ENCODE measurements around the gene GRPEL1.

Gene GRPEL1

DNA sequence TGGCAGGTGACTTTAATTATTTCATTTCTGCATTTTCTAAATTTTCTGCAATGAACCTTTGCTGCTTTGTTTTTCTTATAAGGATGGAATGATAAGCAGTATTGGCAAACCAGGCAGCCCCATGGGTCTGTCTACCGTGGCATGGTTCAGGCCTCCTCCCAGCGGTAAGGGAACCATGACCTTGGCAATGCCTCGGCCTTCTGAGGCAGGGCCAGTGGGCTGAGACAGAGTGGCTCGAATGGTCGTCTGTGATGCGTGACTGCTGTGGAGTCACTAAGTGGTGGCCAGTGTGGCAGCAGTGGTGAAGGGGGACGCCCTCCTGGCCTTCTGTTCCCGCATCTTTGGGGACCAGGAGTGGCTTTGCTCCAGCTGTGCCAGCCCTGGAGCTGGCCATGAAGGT, 43.6 kb upstream of the GRPEL1 start:
- H2BK120ac ChIP-seq (ENCODE audit: low read depth, low read length): no peak overlapping the region
- H3K79me1 ChIP-seq (replicated peaks; ENCODE audit: low read length, poor library complexity, severe bottlenecking): no peaks in the 10 kb centered on the region
- H3K9ac ChIP-seq (ENCODE audit: low read length): no peak overlapping the region
- H3K9me3 ChIP-seq (ENCODE audit: control insufficient read depth, low read length): no peaks in the 10 kb centered on the region
- no peak overlapping the region for H4K91ac ChIP-seq (ENCODE audit: low read length)
- peaks cover 7 to 15% of the 10 kb centered on the region in 2 experiments for H3K27me3 ChIP-seq (ENCODE audit: control insufficient read depth in 1 of 2, insufficient read depth in 1 of 2, low read length in 2 of 2)
- WGBS: 87% methylated on average over 8 of the region's 8 CpGs
- no peak overlapping the region for H2AFZ ChIP-seq (ENCODE audit: low read depth, low read length)
- no peak overlapping the region for H4K8ac ChIP-seq (ENCODE audit: low read length)
- H2BK5ac ChIP-seq (ENCODE audit: low read depth, low read length, poor library complexity, severe bottlenecking): no peak overlapping the region
- no peak overlapping the region for H3K4me3 ChIP-seq (ENCODE audit: insufficient read depth in 1 of 2, low read depth in 1 of 2, low read length in 2 of 2)
- DNase-seq: no peak
- no peak overlapping the region for H3K4me2 ChIP-seq (ENCODE audit: low read length, poor library complexity, severe bottlenecking)
- no peak overlapping the region for H2BK12ac ChIP-seq (ENCODE audit: low read length in 2 of 2)
- H3K18ac ChIP-seq (ENCODE audit: low read depth in 1 of 2, low read length in 2 of 2): no peak overlapping the region
- no peak overlapping the region for H3K27ac ChIP-seq (ENCODE audit: low read length, poor library complexity, severe bottlenecking)
- H3K4ac ChIP-seq (ENCODE audit: low read depth in 1 of 2, low read length in 2 of 2): no peak overlapping the region
- no peak overlapping the region for H3K14ac ChIP-seq (ENCODE audit: low read length in 2 of 2)
- H2AK5ac ChIP-seq (ENCODE audit: low read length, severe bottlenecking): no peak overlapping the region
- H3K36me3 ChIP-seq (ENCODE audit: control insufficient read depth in 1 of 2, insufficient read depth in 2 of 2, low read depth in 1 of 2, low read length in 2 of 2): no peaks in the 10 kb centered on the region
- H3K23ac ChIP-seq (ENCODE audit: low read length in 2 of 2): no peak overlapping the region
- no peak overlapping the region for H2BK15ac ChIP-seq (ENCODE audit: low read depth, poor library complexity, severe bottlenecking)
- no peaks in the 10 kb centered on the region for H3K4me1 ChIP-seq (ENCODE audit: control insufficient read depth, insufficient read depth, low read depth, low read length)

DNA sequence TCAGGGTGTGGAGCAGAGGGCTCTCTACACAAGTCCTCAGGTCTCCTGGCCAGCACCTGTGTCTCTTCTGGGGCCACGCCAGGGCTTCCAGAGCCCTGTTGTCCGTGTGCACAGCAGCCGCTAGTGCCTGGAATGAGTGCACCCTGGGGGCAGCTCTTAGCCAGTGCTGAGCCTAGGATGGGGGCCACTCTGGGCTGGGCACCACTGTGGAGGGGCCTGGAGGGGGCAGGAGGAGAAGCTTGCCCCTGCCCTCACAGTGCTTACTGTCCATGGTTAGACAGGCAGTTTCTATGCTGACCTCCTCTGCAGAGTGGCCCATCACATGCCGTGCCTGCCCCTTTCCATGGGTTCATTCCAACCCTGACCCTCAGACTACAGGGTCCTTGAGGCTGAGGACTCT, 42.7 kb upstream of the GRPEL1 start:
- Histone ChIP-seq H4K8ac (ENCODE audit: low read length) (no peak overlapping the region), H3K9ac (ENCODE audit: low read length) (no peak overlapping the region), H4K91ac (ENCODE audit: low read length) (no peak overlapping the region), H3K9me3 (ENCODE audit: control insufficient read depth, low read length) (no peaks in the 10 kb centered on the region), H3K14ac (ENCODE audit: low read length in 2 of 2) (no peak overlapping the region), H2AFZ (ENCODE audit: low read depth, low read length) (no peak overlapping the region), H3K79me1 (replicated peaks; ENCODE audit: low read length, poor library complexity, severe bottlenecking) (no peaks in the 10 kb centered on the region), H2BK15ac (ENCODE audit: low read depth, poor library complexity, severe bottlenecking) (no peak overlapping the region), H2BK120ac (ENCODE audit: low read depth, low read length) (no peak overlapping the region), H2BK5ac (ENCODE audit: low read depth, low read length, poor library complexity, severe bottlenecking) (no peak overlapping the region), H2AK5ac (ENCODE audit: low read length, severe bottlenecking) (no peak overlapping the region), H3K4me2 (ENCODE audit: low read length, poor library complexity, severe bottlenecking) (no peak overlapping the region), H3K4me1 (ENCODE audit: control insufficient read depth, insufficient read depth, low read depth, low read length) (no peaks in the 10 kb centered on the region), H3K36me3 (ENCODE audit: control insufficient read depth in 1 of 2, insufficient read depth in 2 of 2, low read depth in 1 of 2, low read length in 2 of 2) (no peaks in the 10 kb centered on the region), H3K23ac (ENCODE audit: low read length in 2 of 2) (no peak overlapping the region), H2BK12ac (ENCODE audit: low read length in 2 of 2) (no peak overlapping the region), H3K27me3 (ENCODE audit: control insufficient read depth in 1 of 2, insufficient read depth in 1 of 2, low read length in 2 of 2) (peaks cover 0 to 6% of the 10 kb centered on the region in 2 experiments), H3K27ac (ENCODE audit: low read length, poor library complexity, severe bottlenecking) (no peak overlapping the region), H3K4ac (ENCODE audit: low read depth in 1 of 2, low read length in 2 of 2) (no peak overlapping the region), H3K18ac (ENCODE audit: low read depth in 1 of 2, low read length in 2 of 2) (no peak overlapping the region), H3K4me3 (ENCODE audit: insufficient read depth in 1 of 2, low read depth in 1 of 2, low read length in 2 of 2) (no peak overlapping the region)
- WGBS: 85% methylated on average over 4 of the region's 4 CpGs
- no peak for DNase-seq

DNA sequence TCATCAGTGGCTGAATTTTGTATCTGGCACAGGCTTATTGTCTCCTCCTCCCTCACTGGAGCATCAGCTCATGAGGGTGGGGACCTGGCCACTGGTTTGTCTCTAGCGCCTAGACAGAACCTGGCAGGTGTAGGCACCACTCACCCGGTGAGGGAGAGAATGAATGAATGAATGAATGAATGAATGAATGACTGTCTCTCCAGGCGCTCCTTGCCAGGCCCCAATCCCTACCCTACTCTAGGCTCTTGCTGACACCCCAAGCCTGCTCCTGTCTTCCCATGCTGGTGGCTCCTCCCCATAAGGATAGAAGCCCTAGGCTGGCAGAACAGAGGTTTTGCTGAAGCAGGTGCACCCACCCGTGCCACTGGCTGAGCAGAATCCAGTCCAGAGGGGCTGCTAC, 41.3 kb upstream of the GRPEL1 start:
- Histone ChIP-seq H2BK15ac (ENCODE audit: low read depth, poor library complexity, severe bottlenecking) (no peak overlapping the region), H3K23ac (ENCODE audit: low read length in 2 of 2) (no peak overlapping the region), H4K91ac (ENCODE audit: low read length) (no peak overlapping the region), H2AFZ (ENCODE audit: low read depth, low read length) (no peak overlapping the region), H3K4me2 (ENCODE audit: low read length, poor library complexity, severe bottlenecking) (no peak overlapping the region), H3K9me3 (ENCODE audit: control insufficient read depth, low read length) (no peaks in the 10 kb centered on the region), H3K4me3 (ENCODE audit: insufficient read depth in 1 of 2, low read depth in 1 of 2, low read length in 2 of 2) (no peak overlapping the region), H2BK120ac (ENCODE audit: low read depth, low read length) (no peak overlapping the region), H2BK12ac (ENCODE audit: low read length in 2 of 2) (no peak overlapping the region), H3K14ac (ENCODE audit: low read length in 2 of 2) (no peak overlapping the region), H3K9ac (ENCODE audit: low read length) (no peak overlapping the region), H3K79me1 (replicated peaks; ENCODE audit: low read length, poor library complexity, severe bottlenecking) (no peaks in the 10 kb centered on the region), H2BK5ac (ENCODE audit: low read depth, low read length, poor library complexity, severe bottlenecking) (no peak overlapping the region), H2AK5ac (ENCODE audit: low read length, severe bottlenecking) (no peak overlapping the region), H4K8ac (ENCODE audit: low read length) (no peak overlapping the region), H3K4me1 (ENCODE audit: control insufficient read depth, insufficient read depth, low read depth, low read length) (peaks cover 2% of the 10 kb centered on the region), H3K27me3 (ENCODE audit: control insufficient read depth in 1 of 2, insufficient read depth in 1 of 2, low read length in 2 of 2) (peaks cover 0 to 6% of the 10 kb centered on the region in 2 experiments), H3K36me3 (ENCODE audit: control insufficient read depth in 1 of 2, insufficient read depth in 2 of 2, low read depth in 1 of 2, low read length in 2 of 2) (no peaks in the 10 kb centered on the region), H3K18ac (ENCODE audit: low read depth in 1 of 2, low read length in 2 of 2) (no peak overlapping the region), H3K27ac (ENCODE audit: low read length, poor library complexity, severe bottlenecking) (no peak overlapping the region), H3K4ac (ENCODE audit: low read depth in 1 of 2, low read length in 2 of 2) (no peak overlapping the region)
- WGBS: 82% methylated on average over 2 of the region's 4 CpGs
- DNase-seq: no peak

DNA sequence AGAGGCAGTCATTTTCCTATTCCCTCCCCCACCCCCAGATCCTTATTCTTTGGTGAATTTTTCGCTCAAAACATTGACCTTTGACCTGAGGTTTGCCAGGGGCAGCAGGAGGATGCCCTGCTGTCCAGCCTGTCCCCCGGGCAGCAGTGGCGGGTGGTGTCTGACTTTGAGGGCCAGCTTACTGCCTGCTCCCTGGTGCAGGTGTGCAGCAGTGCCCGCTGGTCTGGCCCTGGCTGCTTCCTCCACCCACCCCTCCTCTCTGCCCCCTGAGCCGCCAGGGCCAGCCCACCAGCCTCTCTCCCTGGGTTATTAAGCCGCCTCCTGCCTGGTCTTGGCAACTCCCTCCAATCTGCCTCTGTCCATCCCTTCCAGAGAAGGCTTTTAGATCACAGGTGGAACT, 40.8 kb upstream of the GRPEL1 start:
- peaks cover 0 to 6% of the 10 kb centered on the region in 2 experiments for H3K27me3 ChIP-seq (ENCODE audit: control insufficient read depth in 1 of 2, insufficient read depth in 1 of 2, low read length in 2 of 2)
- H3K4me2 ChIP-seq (ENCODE audit: low read length, poor library complexity, severe bottlenecking): no peak overlapping the region
- H3K23ac ChIP-seq (ENCODE audit: low read length in 2 of 2): no peak overlapping the region
- H2BK12ac ChIP-seq (ENCODE audit: low read length in 2 of 2): no peak overlapping the region
- no peak overlapping the region for H2BK120ac ChIP-seq (ENCODE audit: low read depth, low read length)
- H3K4me3 ChIP-seq (ENCODE audit: insufficient read depth in 1 of 2, low read depth in 1 of 2, low read length in 2 of 2): no peak overlapping the region
- no peak overlapping the region for H3K18ac ChIP-seq (ENCODE audit: low read depth in 1 of 2, low read length in 2 of 2)
- no peak overlapping the region for H3K14ac ChIP-seq (ENCODE audit: low read length in 2 of 2)
- H3K36me3 ChIP-seq (ENCODE audit: control insufficient read depth in 1 of 2, insufficient read depth in 2 of 2, low read depth in 1 of 2, low read length in 2 of 2): no peaks in the 10 kb centered on the region
- H2BK5ac ChIP-seq (ENCODE audit: low read depth, low read length, poor library complexity, severe bottlenecking): no peak overlapping the region
- H4K8ac ChIP-seq (ENCODE audit: low read length): no peak overlapping the region
- H3K79me1 ChIP-seq (replicated peaks; ENCODE audit: low read length, poor library complexity, severe bottlenecking): no peaks in the 10 kb centered on the region
- H2AK5ac ChIP-seq (ENCODE audit: low read length, severe bottlenecking): no peak overlapping the region
- no peak overlapping the region for H3K4ac ChIP-seq (ENCODE audit: low read depth in 1 of 2, low read length in 2 of 2)
- no peak overlapping the region for H3K9ac ChIP-seq (ENCODE audit: low read length)
- no peak overlapping the region for H2AFZ ChIP-seq (ENCODE audit: low read depth, low read length)
- no peak for DNase-seq
- H4K91ac ChIP-seq (ENCODE audit: low read length): no peak overlapping the region
- no peak overlapping the region for H2BK15ac ChIP-seq (ENCODE audit: low read depth, poor library complexity, severe bottlenecking)
- WGBS: 78% methylated on average over 6 of the region's 6 CpGs
- H3K27ac ChIP-seq (ENCODE audit: low read length, poor library complexity, severe bottlenecking): no peak overlapping the region
- H3K9me3 ChIP-seq (ENCODE audit: control insufficient read depth, low read length): no peaks in the 10 kb centered on the region
- H3K4me1 ChIP-seq (ENCODE audit: control insufficient read depth, insufficient read depth, low read depth, low read length): peaks cover 5% of the 10 kb centered on the region
